Measurements from ENCODE around the gene LIMS2.
A peak's percentile ranks its signal among the peaks of the same experiment; 100 is the strongest.

DNA sequence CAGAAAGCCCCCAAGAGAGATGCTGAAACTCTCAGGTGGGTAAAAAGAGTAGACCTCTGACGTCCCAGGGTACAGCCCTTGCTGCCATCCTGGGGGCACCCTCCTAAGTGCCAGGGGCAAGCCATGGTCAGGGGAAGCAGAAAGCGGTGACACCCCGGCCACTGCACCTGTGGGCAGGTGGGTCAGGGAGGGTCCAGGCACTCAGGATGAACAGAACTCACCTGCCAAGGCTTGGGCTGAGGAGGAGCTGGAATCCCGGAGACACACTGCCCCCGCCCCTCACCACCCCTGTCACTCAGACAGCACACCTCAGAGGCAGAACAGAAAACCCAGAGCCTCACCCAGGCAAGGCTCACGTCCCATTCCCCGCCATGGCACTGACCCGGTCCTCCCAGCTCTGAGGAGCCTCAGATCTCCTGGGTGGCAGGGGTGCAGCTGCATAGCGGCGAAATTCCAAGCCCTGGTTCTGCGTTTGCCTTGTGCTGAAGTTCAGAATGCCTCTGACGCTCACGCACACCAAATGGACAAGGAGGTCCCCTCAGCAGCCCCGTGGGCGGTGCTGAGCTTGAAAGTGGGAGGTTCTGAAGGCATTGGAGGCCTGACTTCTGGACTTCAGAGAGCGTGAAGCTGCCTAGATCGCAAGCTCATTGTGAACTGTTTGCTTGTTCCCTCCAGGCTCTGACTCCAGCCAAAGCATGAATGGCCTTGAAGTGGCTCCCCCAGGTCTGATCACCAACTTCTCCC is 25.1 kb downstream of the LIMS2 start:
- peak; percentile 10 for TF ChIP-seq CTCF (IDR thresholded peaks at IDR 0.05)
- TF ChIP-seq ZFX (IDR thresholded peaks at IDR 0.05; ENCODE audit: borderline replicate concordance): no peak
